Testis (tissue), 3 donors: ENCODE data around the gene GNA14. TPM values are rescaled to one million over a fixed set of nuclear protein-coding genes. Genes with fewer than 3 reads are reported as not detected.

Experiments
- DNase-seq: peaks from one replicate; pipeline ENCODE4 v3.0.0-alpha.2; 2019
- H3K27ac ChIP-seq, 2 donors: fragments of 200-600 bp; sonication (generic); one replicate each; pipeline ENCODE4 v1.5.1; 2019
- H3K27me3 ChIP-seq: fragments of 200-600 bp; sonication (generic); one replicate; pipeline ENCODE4 v1.5.1; 2019
- H3K36me3 ChIP-seq: fragments of 200-600 bp; sonication (generic); one replicate; pipeline ENCODE4 v1.5.1; 2017; ENCODE audit warnings: low read depth; ENCODE audit errors: missing control alignments
- H3K4me1 ChIP-seq: fragments of 200-600 bp; sonication (generic); one replicate; pipeline ENCODE4 v1.5.1; 2019
- H3K4me3 ChIP-seq, 2 donors: fragments of 200-600 bp; sonication (generic); one replicate each; pipeline ENCODE4 v1.5.1; 2017 to 2019
- H3K9me3 ChIP-seq: fragments of 200-600 bp; sonication (generic); one replicate; pipeline ENCODE4 v1.5.1; 2017
- POLR2A ChIP-seq: fragments of 450-650 bp; IDR thresholded peaks from one replicate; pipeline ENCODE4 v1.6.1; 2017; ENCODE audit warnings: antibody characterized with exemption, mild to moderate bottlenecking, moderate library complexity
- WGBS, 2 donors: methylation state at CpG; one replicate each; pipeline ENCODE4 v1.1.5; 2018; 5-methylcytosine and 5-hydroxymethylcytosine counted together
- intact Hi-C: fragments of 100-400 bp; cut with DNase I; formaldehyde crosslinking; loops from one replicate; pipeline ENCODE4 v1.15.1; 2023; ENCODE audit warnings: low total_unique reads
- polyA plus RNA-seq: library from polyadenylated mRNA; stranded (reverse); fragments of 350-450 nt; fragmentation: Illumina TruSeq; extraction: RNeasy Lipid Tissue Mini Kit (QIAGEN cat#74804); gene quantifications from one replicate; pipeline ENCODE4 v1.2.3, GENCODE V29; 2014; ENCODE audit warnings: low read depth, low replicate concordance; ENCODE audit not compliant: insufficient read depth
- total RNA-seq, 2 donors: library from RNA; depleted of rRNA; stranded (reverse); fragments of >200 nt; gene quantifications; one replicate each; pipeline ENCODE4 v1.2.3, GENCODE V29; 2016
- TF ChIP-seq, protein P1 (sequence below), 3 experiments: fragments of 450-650 bp in 2 of 3; fragments of 200-600 bp in 1 of 3; sonication (generic) in 1 of 3; IDR thresholded peaks; one replicate each; pipeline ENCODE4 v1.5.1; 2016 to 2019; ENCODE audit warnings: antibody characterized with exemption in 3 of 3, mild to moderate bottlenecking in 2 of 3, moderate library complexity in 1 of 3

Gene GNA14
- total and polyA plus RNA-seq, 3 donors from 2014 or later: 3.1 to 4.4 (median 4.3) TPM

DNA sequence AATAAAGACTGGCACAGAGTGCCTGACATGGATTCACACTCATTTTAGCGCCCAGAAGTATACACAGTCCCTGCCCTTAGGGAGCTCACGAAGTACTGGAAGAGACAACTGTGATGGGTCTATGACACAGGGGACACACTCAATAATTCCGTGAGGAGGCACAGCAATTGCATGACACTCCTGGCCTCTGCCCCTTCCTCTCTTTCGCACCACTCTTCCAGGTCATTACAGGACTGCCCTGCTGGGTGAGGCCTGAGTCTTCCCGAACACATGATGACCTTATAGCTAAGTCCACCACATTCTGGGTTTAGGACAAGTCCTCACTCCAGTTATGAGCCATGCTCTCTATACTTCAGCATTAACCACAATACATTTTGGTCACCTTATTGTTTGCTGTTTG, 134.7 kb downstream of the GNA14 start:
- Histone ChIP-seq H3K4me3 (no peak overlapping the region), H3K27ac (no peak overlapping the region), H3K4me1 (peaks cover 14% of the 10 kb centered on the region), H3K27me3 (no peaks in the 10 kb centered on the region), H3K9me3 (no peaks in the 10 kb centered on the region), H3K36me3 (no peaks in the 10 kb centered on the region)
- intact Hi-C loops: no loop called here
- WGBS, 2 donors: 80 to 85% methylated on average over 1 to 5 of the region's 5 CpGs
- TF ChIP-seq, protein P1, sequence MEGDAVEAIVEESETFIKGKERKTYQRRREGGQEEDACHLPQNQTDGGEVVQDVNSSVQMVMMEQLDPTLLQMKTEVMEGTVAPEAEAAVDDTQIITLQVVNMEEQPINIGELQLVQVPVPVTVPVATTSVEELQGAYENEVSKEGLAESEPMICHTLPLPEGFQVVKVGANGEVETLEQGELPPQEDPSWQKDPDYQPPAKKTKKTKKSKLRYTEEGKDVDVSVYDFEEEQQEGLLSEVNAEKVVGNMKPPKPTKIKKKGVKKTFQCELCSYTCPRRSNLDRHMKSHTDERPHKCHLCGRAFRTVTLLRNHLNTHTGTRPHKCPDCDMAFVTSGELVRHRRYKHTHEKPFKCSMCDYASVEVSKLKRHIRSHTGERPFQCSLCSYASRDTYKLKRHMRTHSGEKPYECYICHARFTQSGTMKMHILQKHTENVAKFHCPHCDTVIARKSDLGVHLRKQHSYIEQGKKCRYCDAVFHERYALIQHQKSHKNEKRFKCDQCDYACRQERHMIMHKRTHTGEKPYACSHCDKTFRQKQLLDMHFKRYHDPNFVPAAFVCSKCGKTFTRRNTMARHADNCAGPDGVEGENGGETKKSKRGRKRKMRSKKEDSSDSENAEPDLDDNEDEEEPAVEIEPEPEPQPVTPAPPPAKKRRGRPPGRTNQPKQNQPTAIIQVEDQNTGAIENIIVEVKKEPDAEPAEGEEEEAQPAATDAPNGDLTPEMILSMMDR (IDR thresholded peaks at IDR 0.05): no peak
- no peak for TF ChIP-seq POLR2A
- no peak for DNase-seq

DNA sequence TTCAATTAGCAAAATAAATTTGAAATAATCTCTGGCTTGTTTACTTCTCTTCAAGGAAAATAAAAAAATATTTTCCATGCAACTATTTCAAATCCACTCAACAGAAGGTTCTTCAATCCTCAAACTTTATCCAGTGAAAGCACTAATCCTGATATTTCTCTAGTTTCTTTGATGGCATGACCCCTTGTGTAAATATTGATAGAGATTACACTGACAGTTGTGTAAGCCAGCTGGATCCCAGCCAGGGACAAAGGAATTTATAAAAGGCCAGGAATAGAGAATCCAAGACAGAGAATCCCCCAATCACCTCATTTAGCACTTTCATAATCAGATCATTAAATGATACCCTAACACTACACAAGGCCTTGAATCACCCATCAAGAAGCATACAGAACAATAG, 135.2 kb downstream of the GNA14 start:
- H3K4me1 ChIP-seq: peaks cover 14% of the 10 kb centered on the region
- H3K36me3 ChIP-seq: no peaks in the 10 kb centered on the region
- TF ChIP-seq POLR2A: no peak
- TF ChIP-seq, protein P1 (IDR thresholded peaks at IDR 0.05): no peak
- no peak overlapping the region for H3K4me3 ChIP-seq
- H3K9me3 ChIP-seq: no peaks in the 10 kb centered on the region
- H3K27ac ChIP-seq: no peak overlapping the region
- DNase-seq: no peak
- H3K27me3 ChIP-seq: no peaks in the 10 kb centered on the region
- intact Hi-C loops: no loop called here

DNA sequence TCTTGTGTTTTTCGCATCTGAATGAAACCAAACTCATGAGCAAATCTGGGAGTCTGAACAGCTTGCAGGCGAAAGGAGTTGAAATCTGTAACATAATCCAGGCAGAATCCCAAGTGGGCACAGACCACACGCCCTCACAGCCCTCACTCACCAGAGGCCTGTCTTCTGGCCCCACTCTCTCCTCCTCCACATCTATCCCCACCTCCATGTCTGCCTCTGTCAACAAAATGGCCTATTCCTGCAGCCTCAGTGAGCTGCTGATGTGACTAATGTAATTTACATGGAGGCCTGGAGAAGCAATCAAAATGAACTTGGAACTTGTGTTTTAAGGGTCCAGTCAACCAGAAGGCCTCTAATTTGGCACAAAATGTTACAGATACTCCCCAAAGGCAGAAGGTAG, 136.6 kb downstream of the GNA14 start:
- 81 to 91% methylated on average over 3 of the region's 3 CpGs for WGBS, 2 donors
- Histone ChIP-seq H3K9me3 (no peaks in the 10 kb centered on the region), H3K36me3 (no peaks in the 10 kb centered on the region), H3K27ac (no peak overlapping the region), H3K27me3 (no peaks in the 10 kb centered on the region), H3K4me3 (no peak overlapping the region), H3K4me1 (peaks cover 14% of the 10 kb centered on the region)
- no peak for TF ChIP-seq POLR2A
- TF ChIP-seq, protein P1 (IDR thresholded peaks at IDR 0.05): no peak
- intact Hi-C loops: no loop called here
- DNase-seq: no peak

DNA sequence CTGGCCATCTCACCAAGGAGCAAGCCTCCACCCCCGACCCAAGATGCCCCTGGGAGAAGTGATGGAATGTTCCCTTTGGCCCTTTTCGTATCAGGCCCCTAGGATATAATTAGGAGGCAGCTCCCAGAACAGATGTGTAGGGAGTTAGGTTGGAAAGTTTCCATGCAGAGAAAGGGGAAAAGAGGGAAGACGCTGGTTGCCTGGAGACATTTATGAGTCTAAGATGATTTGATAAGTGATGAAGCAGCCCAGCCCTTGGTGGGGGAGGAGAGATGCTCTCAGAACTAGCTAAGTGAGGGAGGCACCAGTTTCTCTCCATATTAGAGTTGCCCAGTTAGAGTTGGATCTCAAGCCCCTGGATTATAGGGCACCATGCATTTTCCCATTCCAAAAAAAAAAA, 137.5 kb downstream of the GNA14 start:
- TF ChIP-seq, protein P1 (IDR thresholded peaks at IDR 0.05): no peak
- TF ChIP-seq POLR2A: no peak
- Histone ChIP-seq H3K36me3 (no peaks in the 10 kb centered on the region), H3K4me1 (peaks cover 14% of the 10 kb centered on the region), H3K27ac (no peak overlapping the region), H3K9me3 (no peaks in the 10 kb centered on the region), H3K4me3 (no peak overlapping the region), H3K27me3 (no peaks in the 10 kb centered on the region)
- WGBS, 2 donors: 43 to 45% methylated on average over 3 of the region's 3 CpGs
- intact Hi-C loops: no loop called here
- DNase-seq: no peak

DNA sequence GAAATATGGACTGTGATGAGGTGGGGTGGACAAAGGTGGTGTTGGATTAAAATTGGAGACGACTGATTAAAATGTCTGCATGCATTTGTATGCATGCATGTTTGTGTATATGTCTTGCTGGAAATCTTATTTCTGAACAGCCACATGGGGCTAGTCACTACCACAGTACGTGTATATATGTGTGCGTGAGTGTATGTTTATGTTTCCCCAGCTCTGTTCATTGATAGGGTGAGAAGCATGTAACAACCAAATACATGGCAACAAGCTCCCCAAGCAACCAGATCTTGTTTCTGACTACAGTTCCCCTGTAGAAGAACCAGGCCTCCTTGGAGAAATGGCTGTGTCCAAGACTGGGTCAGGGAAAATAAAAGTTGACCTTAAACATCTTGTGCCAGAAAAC, 139.7 kb downstream of the GNA14 start:
- no peaks in the 10 kb centered on the region for H3K36me3 ChIP-seq
- intact Hi-C loops: no loop called here
- no peak overlapping the region for H3K27ac ChIP-seq
- H3K4me3 ChIP-seq: no peak overlapping the region
- H3K4me1 ChIP-seq: peaks cover 7% of the 10 kb centered on the region
- 93 to 96% methylated on average over 3 of the region's 3 CpGs for WGBS, 2 donors
- DNase-seq: no peak
- H3K27me3 ChIP-seq: no peaks in the 10 kb centered on the region
- H3K9me3 ChIP-seq: no peaks in the 10 kb centered on the region
- TF ChIP-seq POLR2A: no peak
- TF ChIP-seq, protein P1 (IDR thresholded peaks at IDR 0.05): no peak
